H9 (cell line): ENCODE results near the gene ITPA. TPM values are rescaled to one million over a fixed set of nuclear protein-coding genes. Genes with fewer than 3 reads are reported as not detected.

Experiments used
- DNase-seq: peaks from one replicate; pipeline ENCODE4 v3.0.0-alpha.2; 2017
- H2AFZ ChIP-seq: one replicate; pipeline ENCODE4 v1.6.1; 2013; ENCODE audit warnings: mild to moderate bottlenecking, low read length, control low read depth, moderate library complexity
- H2AK5ac ChIP-seq: 2 replicates; pipeline ENCODE4 v1.6.1; 2013; ENCODE audit warnings: low read length, control low read depth, mixed read lengths; ENCODE audit not compliant: insufficient read length
- H2BK120ac ChIP-seq: one replicate; pipeline ENCODE4 v1.6.1; 2013; ENCODE audit warnings: low read depth, mild to moderate bottlenecking, low read length, control low read depth, inconsistent platforms; ENCODE audit not compliant: poor library complexity, severe bottlenecking
- H2BK12ac ChIP-seq: 2 replicates; pipeline ENCODE4 v1.6.1; 2013; ENCODE audit warnings: low read length, control low read depth, mixed read lengths, low read depth; ENCODE audit not compliant: insufficient read length
- H2BK15ac ChIP-seq: 2 replicates; pipeline ENCODE4 v1.6.1; 2013; ENCODE audit warnings: low read depth, low read length, control low read depth
- H2BK20ac ChIP-seq: one replicate; pipeline ENCODE4 v1.6.1; 2013; ENCODE audit warnings: low read depth, mild to moderate bottlenecking, low read length, control low read depth, inconsistent platforms; ENCODE audit not compliant: poor library complexity, severe bottlenecking
- H2BK5ac ChIP-seq: 2 replicates; pipeline ENCODE4 v1.6.1; 2013; ENCODE audit warnings: low read length, control low read depth, mixed read lengths; ENCODE audit not compliant: insufficient read length
- H3K14ac ChIP-seq: 2 replicates; pipeline ENCODE4 v1.6.1; 2013; ENCODE audit warnings: low read length, control low read depth; ENCODE audit not compliant: insufficient read depth
- H3K18ac ChIP-seq: 2 replicates; pipeline ENCODE4 v1.6.1; 2013; ENCODE audit warnings: low read depth, mild to moderate bottlenecking, mixed read lengths, low read length, control low read depth; ENCODE audit not compliant: insufficient read length
- H3K23ac ChIP-seq: 2 replicates; pipeline ENCODE4 v1.6.1; 2013; ENCODE audit warnings: low read length, control low read depth, mixed read lengths, low read depth; ENCODE audit not compliant: insufficient read length
- H3K23me2 ChIP-seq: 2 replicates; pipeline ENCODE4 v1.6.1; 2013; ENCODE audit warnings: low read depth, mild to moderate bottlenecking, mixed read lengths, low read length, control low read depth; ENCODE audit not compliant: insufficient read length, poor library complexity, severe bottlenecking
- H3K27ac ChIP-seq: 2 replicates; pipeline ENCODE4 v1.5.1; 2013; ENCODE audit warnings: low read length, control low read depth, mixed read lengths, low read depth; ENCODE audit not compliant: insufficient read length
- H3K27me3 ChIP-seq: 2 replicates; pipeline ENCODE4 v1.6.1; 2013; ENCODE audit warnings: low read length, control low read depth, inconsistent platforms; ENCODE audit not compliant: insufficient read depth
- H3K4ac ChIP-seq: 2 replicates; pipeline ENCODE4 v1.6.1; 2013; ENCODE audit warnings: low read depth, mild to moderate bottlenecking, control low read depth, inconsistent platforms, low read length, moderate library complexity
- H3K4me1 ChIP-seq: 2 replicates; pipeline ENCODE4 v1.6.1; 2013; ENCODE audit warnings: low read length, control low read depth, inconsistent platforms; ENCODE audit not compliant: insufficient read depth
- H3K4me2 ChIP-seq: 2 replicates; pipeline ENCODE4 v1.6.1; 2013; ENCODE audit warnings: low read length, control low read depth, mixed read lengths; ENCODE audit not compliant: insufficient read length, insufficient read depth
- H3K56ac ChIP-seq: 2 replicates; pipeline ENCODE4 v1.6.1; 2013; ENCODE audit warnings: low read depth, mild to moderate bottlenecking, mixed read lengths, low read length, control low read depth; ENCODE audit not compliant: insufficient read length
- H3K79me1 ChIP-seq: 2 replicates; pipeline ENCODE4 v1.6.1; 2013; ENCODE audit warnings: low read depth, mild to moderate bottlenecking, moderate library complexity, low read length, control low read depth, inconsistent platforms; ENCODE audit not compliant: insufficient read depth, poor library complexity, severe bottlenecking
- H3K79me2 ChIP-seq: 2 replicates; pipeline ENCODE4 v1.6.1; 2013; ENCODE audit warnings: low read length, control low read depth, inconsistent platforms; ENCODE audit not compliant: insufficient read depth
- H3K9ac ChIP-seq: 2 replicates; pipeline ENCODE4 v1.6.1; 2013; ENCODE audit warnings: low read length, control low read depth, mixed read lengths; ENCODE audit not compliant: insufficient read length; ENCODE audit errors: extremely low read depth
- H3K9me3 ChIP-seq: one replicate; pipeline ENCODE4 v1.6.1; 2013; ENCODE audit warnings: low read depth, low read length, inconsistent platforms; ENCODE audit not compliant: control insufficient read depth
- H3T11ph ChIP-seq: one replicate; pipeline ENCODE4 v1.6.1; 2013; ENCODE audit warnings: mild to moderate bottlenecking, low read length, control low read depth, inconsistent platforms
- H4K20me1 ChIP-seq: one replicate; pipeline ENCODE4 v1.6.1; 2013; ENCODE audit not compliant: control insufficient read depth, insufficient read length, insufficient read depth
- H4K5ac ChIP-seq: 2 replicates; pipeline ENCODE4 v1.6.1; 2013; ENCODE audit warnings: low read depth, mild to moderate bottlenecking, mixed read lengths, low read length, control low read depth; ENCODE audit not compliant: insufficient read length
- H4K8ac ChIP-seq: replicated peaks from 2 replicates; pipeline ENCODE4 v1.6.1; 2013; ENCODE audit warnings: low read length, control low read depth, mixed read lengths, low read depth; ENCODE audit not compliant: insufficient read length
- H4K91ac ChIP-seq: 2 replicates; pipeline ENCODE4 v1.6.1; 2013; ENCODE audit warnings: low read depth, mild to moderate bottlenecking, moderate library complexity, mixed read lengths, low read length, control low read depth; ENCODE audit not compliant: insufficient read length
- H3K27ac Mint-ChIP-seq, 3 experiments: 2 replicates in 2 of 3; 3 replicates in 1 of 3; pipeline ENCODE4 v1.8.0; 2020 to 2021; ENCODE audit warnings: mixed read lengths in 3 of 3, mild to moderate bottlenecking in 1 of 3, moderate library complexity in 1 of 3
- H3K27me3 Mint-ChIP-seq: 2 replicates; pipeline ENCODE4 v1.8.0; 2021; ENCODE audit warnings: low read depth, mild to moderate bottlenecking, moderate library complexity, mixed read lengths
- H3K36me3 Mint-ChIP-seq, 3 experiments: 2 replicates in 2 of 3; 3 replicates in 1 of 3; pipeline ENCODE4 v1.8.0; 2020 to 2021; ENCODE audit warnings: low read depth in 3 of 3, mixed read lengths in 3 of 3; ENCODE audit not compliant: insufficient read depth in 1 of 3
- H3K4me1 Mint-ChIP-seq, 2 experiments: 2 replicates each; pipeline ENCODE4 v1.8.0; 2020; ENCODE audit warnings: mixed read lengths in 2 of 2
- H3K4me3 Mint-ChIP-seq, 2 experiments: 2 replicates in 1 of 2; 3 replicates in 1 of 2; pipeline ENCODE4 v1.8.0; 2020 to 2021; ENCODE audit warnings: mild to moderate bottlenecking in 2 of 2, mixed read lengths in 2 of 2, moderate library complexity in 1 of 2
- H3K9me3 Mint-ChIP-seq, 2 experiments: 2 replicates in 1 of 2; 3 replicates in 1 of 2; pipeline ENCODE4 v1.8.0; 2020; ENCODE audit warnings: mild to moderate bottlenecking in 2 of 2, mixed read lengths in 2 of 2, moderate library complexity in 1 of 2
- CTCF ChIP-seq: fragments of 200-600 bp; sonication (generic); conservative IDR thresholded peaks from 3 replicates; pipeline ENCODE4 v1.8.0; 2021; ENCODE audit warnings: antibody characterized with exemption, mild to moderate bottlenecking
- WGBS: extraction: QIAGEN DNeasy Blood & Tissue Kit; methylation state at CpG from one replicate; pipeline ENCODE4 v1.1.7; 2013; ENCODE audit warnings: missing lambda C conversion rate, low lambda C conversion rate, mixed read lengths; ENCODE audit not compliant: insufficient read length; ENCODE audit errors: extremely low coverage; 5-methylcytosine and 5-hydroxymethylcytosine counted together
- total RNA-seq: library from RNA; stranded (reverse); gene quantifications from 2 replicates; pipeline ENCODE4 v1.2.1, GENCODE V29; 2021

Gene ITPA
- total RNA-seq, 1 experiment from 2014 or later, result 74.5 TPM

DNA sequence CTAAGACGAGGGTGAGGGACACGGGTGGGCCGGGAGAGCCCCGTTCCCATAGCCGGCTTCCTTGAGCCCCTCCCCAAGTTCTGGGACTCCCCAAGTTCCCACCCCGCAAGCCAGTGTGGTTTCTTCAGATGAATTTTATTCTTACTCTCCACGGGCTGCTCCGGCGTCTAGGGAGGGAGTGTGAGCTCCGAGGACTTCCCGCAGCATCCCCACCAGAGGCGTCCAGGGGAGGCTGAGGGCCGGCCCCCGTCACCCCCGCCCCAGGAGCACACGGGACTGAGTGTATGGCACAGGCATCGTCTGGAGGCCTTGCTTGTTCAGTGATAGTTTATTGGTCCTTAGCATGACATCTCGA, 39.7 kb downstream of the ITPA start:
- Histone ChIP-seq H4K5ac (no peak overlapping the region), H3K4me1 (no peaks in the 10 kb centered on the region; the same call in 1 of the 2 replicates), H3K23ac (no peak overlapping the region), H2BK5ac (no peak overlapping the region), H3K4me2 (peak overlapping the region; percentile 50), H3K4ac (no peak overlapping the region), H3K27me3 (no peaks in the 10 kb centered on the region; the same call in 1 of the 2 replicates), H3K9me3 (no peaks in the 10 kb centered on the region), H4K20me1 (no peaks in the 10 kb centered on the region), H4K91ac (no peak overlapping the region), H3K27ac (no peak overlapping the region), H2BK20ac (no peak overlapping the region), H3T11ph (no peak overlapping the region), H3K9ac (no peak overlapping the region), H2BK12ac (no peak overlapping the region), H3K56ac (no peak overlapping the region), H3K18ac (no peak overlapping the region), H4K8ac (no peak overlapping the region), H2AFZ (no peak overlapping the region), H3K79me1 (no peaks in the 10 kb centered on the region), H3K14ac (no peak overlapping the region), H2BK120ac (no peak overlapping the region), H2BK15ac (no peak overlapping the region), H2AK5ac (no peak overlapping the region), H3K23me2 (peaks cover 8% of the 10 kb centered on the region), H3K79me2 (no peaks in the 10 kb centered on the region)
- Mint-ChIP-seq H3K4me3 (peak overlapping the region; percentile 38 to 72), H3K36me3 (no peaks in the 10 kb centered on the region; a peak in 2 of 7 replicates), H3K27ac (no peak overlapping the region), H3K27me3 (peaks cover 45% of the 10 kb centered on the region), H3K4me1 (peaks cover 13 to 16% of the 10 kb centered on the region in 2 experiments), H3K9me3 (no peaks in the 10 kb centered on the region)
- TF ChIP-seq CTCF, result no peak
- DNase-seq, result no peak
- WGBS, result no CpG with 5 or more reads among the region's 18 CpGs
